Transverse colon (tissue), 4 donors: ENCODE measurements around the gene ZBTB7C. TPM values are rescaled to one million over a fixed set of nuclear protein-coding genes. Genes with fewer than 3 reads are reported as not detected.

Experiments
- DNase-seq: peaks from one replicate; pipeline ENCODE4 v3.0.0-alpha.2; 2019
- H3K27ac ChIP-seq, 4 donors: fragments of 200-600 bp; sonication (generic); 2 replicates each; pipeline ENCODE4 v1.5.1; 2016 to 2018; ENCODE audit warnings: inconsistent platforms in 4 of 4
- H3K27me3 ChIP-seq: fragments of 200-600 bp; sonication (generic); 2 replicates; pipeline ENCODE4 v1.5.1; 2017; ENCODE audit warnings: inconsistent platforms
- H3K36me3 ChIP-seq, 4 donors: fragments of 200-600 bp; sonication (generic); 2 replicates each; pipeline ENCODE4 v1.5.1; 2017 to 2019; ENCODE audit warnings: inconsistent platforms in 4 of 4
- H3K4me1 ChIP-seq, 4 donors: fragments of 200-600 bp; sonication (generic); 2 replicates each; pipeline ENCODE4 v1.5.1; 2017 to 2020; ENCODE audit warnings: inconsistent platforms in 4 of 4
- H3K4me3 ChIP-seq, 4 donors: fragments of 200-600 bp; sonication (generic); 1 replicate in 1 of 4; 2 replicates in 3 of 4; pipeline versions ENCODE4 v1.5.1 to v1.6.1; 2017 to 2019; ENCODE audit warnings: inconsistent platforms in 4 of 4
- H3K9me3 ChIP-seq, 2 donors: fragments of 200-600 bp; sonication (generic); 2 replicates each; pipeline ENCODE4 v1.5.1; 2017 to 2019; ENCODE audit warnings: inconsistent platforms in 2 of 2
- EP300 ChIP-seq: sonication (generic); formaldehyde crosslinking; IDR thresholded peaks from one replicate; pipeline ENCODE4 v1.6.1; 2017; ENCODE audit warnings: antibody characterized with exemption, low read depth
- POLR2A ChIP-seq: fragments of 450-650 bp; IDR thresholded peaks from one replicate; pipeline ENCODE4 v1.6.1; 2016; ENCODE audit warnings: antibody characterized with exemption, mild to moderate bottlenecking, moderate library complexity
- POLR2AphosphoS5 ChIP-seq, 3 donors: sonication (generic); formaldehyde crosslinking; IDR thresholded peaks; one replicate each; pipeline ENCODE4 v1.6.1; 2016; ENCODE audit warnings: antibody characterized with exemption in 3 of 3
- WGBS, 2 donors: methylation state at CpG; one replicate each; pipeline ENCODE4 v1.1.5; 2018; ENCODE audit warnings: low coverage in 1 of 2; 5-methylcytosine and 5-hydroxymethylcytosine counted together
- in situ Hi-C, 4 donors: fragments of 200-750 bp; cut with MboI; loops; one replicate each; pipeline versions ENCODE4 v1.15.0 to v1.15.1; 2017; ENCODE audit warnings: low sequenced_read_pairs in 3 of 4, low pct_ligation_motif_present in 1 of 4, low pct_unique_long_range_greater_than_20kb in 1 of 4
- intact Hi-C: fragments of 100-400 bp; cut with DNase I; formaldehyde crosslinking; loops from one replicate; pipeline ENCODE4 v1.15.1; 2023; ENCODE audit warnings: low total_unique reads
- total RNA-seq, 4 donors: library from RNA; depleted of rRNA; stranded (reverse); fragments of >200 nt; gene quantifications; one replicate each; pipeline ENCODE4 v1.1.0, GENCODE V29; 2016
- TF ChIP-seq, protein P1 (sequence below), 5 experiments: fragments of 200-600 bp in 3 of 5; fragments of 450-650 bp in 2 of 5; sonication (generic) in 3 of 5; IDR thresholded peaks; 1 replicate in 2 of 5; 2 replicates in 3 of 5; pipeline ENCODE4 v1.5.1; 2016 to 2017; ENCODE audit warnings: antibody characterized with exemption in 5 of 5, inconsistent platforms in 3 of 5, mild to moderate bottlenecking in 2 of 5, moderate library complexity in 1 of 5

Gene ZBTB7C
- total RNA-seq, 4 donors from 2014 or later = 38.4 to 81.2 (median 47.5) TPM

DNA sequence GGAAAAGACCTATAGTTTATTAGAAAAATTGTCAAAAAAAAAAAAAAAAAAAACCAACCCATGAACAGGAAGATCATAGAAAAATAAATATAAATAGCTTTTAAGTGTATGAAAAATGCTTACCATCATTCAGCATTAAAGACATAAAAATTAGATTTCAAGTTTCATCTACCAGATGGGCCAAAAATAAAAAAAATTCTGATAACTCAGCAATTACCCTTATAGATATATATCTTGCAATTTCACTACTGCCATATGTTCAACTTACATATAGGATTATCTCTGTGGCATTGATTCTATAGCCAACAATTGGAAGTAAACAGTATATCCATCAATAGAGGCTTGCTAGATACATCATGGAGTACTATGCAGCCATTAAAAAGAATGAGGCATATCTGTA lies 352.2 kb downstream of the ZBTB7C start:
- intact Hi-C loops = no loop called here
- Histone ChIP-seq H3K27ac (no peak overlapping the region), H3K36me3 (no peaks in the 10 kb centered on the region), H3K27me3 (no peaks in the 10 kb centered on the region), H3K4me3 (no peak overlapping the region), H3K9me3 (no peaks in the 10 kb centered on the region), H3K4me1 (peaks cover 0 to 24% (median 6%) of the 10 kb centered on the region in 4 donors)
- in situ Hi-C loops = no loop called here
- no peak for DNase-seq
- no peak for TF ChIP-seq EP300
- no peak for TF ChIP-seq POLR2AphosphoS5 (IDR thresholded peaks at IDR 0.05)
- TF ChIP-seq, protein P1, sequence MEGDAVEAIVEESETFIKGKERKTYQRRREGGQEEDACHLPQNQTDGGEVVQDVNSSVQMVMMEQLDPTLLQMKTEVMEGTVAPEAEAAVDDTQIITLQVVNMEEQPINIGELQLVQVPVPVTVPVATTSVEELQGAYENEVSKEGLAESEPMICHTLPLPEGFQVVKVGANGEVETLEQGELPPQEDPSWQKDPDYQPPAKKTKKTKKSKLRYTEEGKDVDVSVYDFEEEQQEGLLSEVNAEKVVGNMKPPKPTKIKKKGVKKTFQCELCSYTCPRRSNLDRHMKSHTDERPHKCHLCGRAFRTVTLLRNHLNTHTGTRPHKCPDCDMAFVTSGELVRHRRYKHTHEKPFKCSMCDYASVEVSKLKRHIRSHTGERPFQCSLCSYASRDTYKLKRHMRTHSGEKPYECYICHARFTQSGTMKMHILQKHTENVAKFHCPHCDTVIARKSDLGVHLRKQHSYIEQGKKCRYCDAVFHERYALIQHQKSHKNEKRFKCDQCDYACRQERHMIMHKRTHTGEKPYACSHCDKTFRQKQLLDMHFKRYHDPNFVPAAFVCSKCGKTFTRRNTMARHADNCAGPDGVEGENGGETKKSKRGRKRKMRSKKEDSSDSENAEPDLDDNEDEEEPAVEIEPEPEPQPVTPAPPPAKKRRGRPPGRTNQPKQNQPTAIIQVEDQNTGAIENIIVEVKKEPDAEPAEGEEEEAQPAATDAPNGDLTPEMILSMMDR (IDR thresholded peaks at IDR 0.05) = no peak
- TF ChIP-seq POLR2A = no peak

DNA sequence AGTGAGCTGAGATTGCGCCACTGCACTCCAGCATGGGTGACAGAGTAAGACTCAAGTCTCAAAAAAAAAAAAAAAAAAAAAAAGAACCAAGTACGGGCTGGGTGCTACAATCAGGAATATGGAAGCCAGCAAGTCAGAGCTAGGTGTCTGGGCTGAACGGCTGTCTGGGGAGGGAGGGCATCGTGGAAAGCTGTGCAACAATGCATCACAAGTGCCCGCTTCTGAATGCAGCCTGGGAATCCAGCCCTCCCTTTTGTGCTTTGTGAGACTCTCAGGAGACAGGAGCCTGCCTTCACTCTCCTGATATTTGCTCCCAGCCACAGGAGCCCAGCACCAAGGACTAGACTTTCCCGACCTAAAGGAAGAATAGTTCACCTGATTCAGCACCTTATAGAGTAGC lies 353.8 kb downstream of the ZBTB7C start:
- in situ Hi-C loops = no loop called here
- peaks cover 0 to 27% (median 11%) of the 10 kb centered on the region in 4 donors for H3K4me1 ChIP-seq
- no peak overlapping the region for H3K27ac ChIP-seq
- WGBS, 2 donors = 79% methylated on average over 6 of the region's 6 CpGs; no CpG with 5 or more reads in 1 of the 2 donors
- H3K36me3 ChIP-seq = no peaks in the 10 kb centered on the region
- H3K27me3 ChIP-seq = no peaks in the 10 kb centered on the region
- no peaks in the 10 kb centered on the region for H3K9me3 ChIP-seq
- no peak for DNase-seq
- TF ChIP-seq POLR2AphosphoS5 (IDR thresholded peaks at IDR 0.05) (no peak), EP300 (no peak), POLR2A (no peak)
- TF ChIP-seq, protein P1 (IDR thresholded peaks at IDR 0.05) = no peak
- H3K4me3 ChIP-seq = no peak overlapping the region
- intact Hi-C loops = no loop called here

DNA sequence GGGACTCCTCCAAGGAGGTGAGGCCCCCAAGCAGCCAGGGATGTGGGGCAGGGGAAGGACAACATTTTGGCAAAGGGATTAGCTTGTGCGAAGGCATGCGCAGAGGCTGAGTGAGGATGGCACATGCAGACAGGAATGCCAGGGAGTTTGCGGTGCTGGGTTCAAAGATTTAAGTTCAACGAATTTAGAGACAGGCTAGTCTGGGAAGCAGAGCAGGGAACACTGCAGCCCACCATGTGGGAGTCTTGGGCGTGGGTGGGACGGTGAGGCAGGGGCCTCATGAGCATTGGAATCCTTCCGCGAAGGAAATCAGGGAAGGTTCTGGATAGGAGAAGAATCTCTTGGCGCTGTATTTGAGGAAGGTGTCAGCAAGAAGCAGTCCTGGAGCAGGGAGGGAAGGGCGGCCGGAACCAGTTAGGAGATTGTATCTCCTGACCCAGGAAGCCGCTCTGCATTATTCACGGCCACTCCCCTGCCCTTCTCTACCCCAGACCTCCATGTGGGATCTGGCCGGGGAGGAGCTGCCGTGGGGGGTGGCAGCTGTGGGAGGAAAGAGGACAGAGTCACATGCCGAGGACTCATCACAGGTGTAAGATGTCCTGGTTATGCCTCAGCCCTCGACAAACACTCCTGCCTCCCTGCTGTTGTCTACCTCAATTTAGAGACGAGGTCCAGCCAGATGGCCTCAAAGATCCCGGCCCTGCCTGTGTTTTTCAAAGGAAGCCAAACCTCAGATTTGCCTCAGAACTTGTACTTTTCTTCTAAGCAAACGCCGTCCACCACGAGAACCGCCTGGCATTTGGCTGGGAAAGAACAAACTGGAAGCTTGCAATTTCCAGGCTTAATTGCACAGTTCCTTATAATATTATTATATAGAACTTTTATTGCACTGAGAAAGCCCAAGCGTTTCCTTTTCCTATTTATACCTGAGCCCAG lies 355.0 kb downstream of the ZBTB7C start:
- peaks cover 0 to 29% (median 13%) of the 10 kb centered on the region in 4 donors for H3K4me1 ChIP-seq
- in situ Hi-C loops (no loop called here), intact Hi-C loops (no loop called here)
- H3K27me3 ChIP-seq = no peaks in the 10 kb centered on the region
- no peaks in the 10 kb centered on the region for H3K36me3 ChIP-seq
- DNase-seq = peak; percentile 52
- TF ChIP-seq POLR2A (peak; percentile 13), POLR2AphosphoS5 (IDR thresholded peaks at IDR 0.05) (peak in 2 of 3 donors; percentile 30 to 58), EP300 (no peak)
- H3K9me3 ChIP-seq = no peaks in the 10 kb centered on the region
- no peak overlapping the region for H3K4me3 ChIP-seq
- peak overlapping the region; percentile 5 to 65 (median 40) for H3K27ac ChIP-seq
- WGBS, 2 donors = 54 to 58% methylated on average over 9 to 24 of the region's 24 CpGs

DNA sequence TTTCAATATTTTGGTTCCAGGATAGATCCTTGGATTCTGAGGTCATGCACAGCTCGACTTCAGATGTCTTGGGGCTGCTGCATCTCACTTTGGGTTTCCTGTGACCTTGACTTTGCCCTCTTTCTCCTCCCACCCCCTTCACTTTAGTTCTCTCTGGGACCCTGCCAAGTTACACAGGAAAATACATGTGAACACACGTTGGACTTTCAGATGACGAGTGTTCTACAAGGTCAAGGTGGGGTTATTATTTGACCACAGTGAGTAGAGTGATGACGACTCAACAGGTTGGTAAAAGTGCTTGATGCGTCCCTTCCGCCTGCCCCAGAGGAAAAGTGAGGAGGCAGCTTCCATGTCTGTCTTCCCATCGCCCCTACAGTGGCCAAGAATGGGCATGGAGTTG lies 356.3 kb downstream of the ZBTB7C start:
- Histone ChIP-seq H3K36me3 (no peaks in the 10 kb centered on the region), H3K27ac (no peak overlapping the region), H3K4me1 (peaks cover 0 to 29% (median 13%) of the 10 kb centered on the region in 4 donors), H3K4me3 (no peak overlapping the region), H3K9me3 (no peaks in the 10 kb centered on the region), H3K27me3 (no peaks in the 10 kb centered on the region)
- in situ Hi-C loops (no loop called here), intact Hi-C loops (no loop called here)
- TF ChIP-seq, protein P1 (IDR thresholded peaks at IDR 0.05) = no peak
- 0 to 80% methylated on average over 1 to 7 of the region's 7 CpGs for WGBS, 2 donors
- DNase-seq = no peak
